ENCODE results near the gene RTN4. TPM values are rescaled to one million over a fixed set of nuclear protein-coding genes. Genes with fewer than 3 reads are reported as not detected.
"Not testable (repeated sequence)": the region's sequence is repeated elsewhere in the genome, so short reads cannot be mapped to it uniquely, and the experiment has no call there.

Gene RTN4
- total and polyA plus RNA-seq, 5 donors from 2014 or later, result 84.2 to 151 (median 102) TPM

- H3K4me3 ChIP-seq (ENCODE audit: low read depth, low read length); ATAC-seq (ENCODE audit: low read depth in 2 of 2); DNase-seq; H3K27me3 ChIP-seq (ENCODE audit: control insufficient read depth, insufficient read depth, low read length); H3K36me3 Mint-ChIP-seq; H3K9me3 ChIP-seq (ENCODE audit: control insufficient read depth in 2 of 2, low read length in 2 of 2); H3K9me3 Mint-ChIP-seq; H3K36me3 ChIP-seq (ENCODE audit: control insufficient read depth, insufficient read depth, low read length); H3K27me3 Mint-ChIP-seq: not testable (repeated sequence)
- Histone ChIP-seq H3K4me1 (ENCODE audit: control insufficient read depth, insufficient read depth, low read length, poor library complexity, severe bottlenecking) (peaks cover 47% of the 10 kb centered on the region), H3K27ac (ENCODE audit: insufficient read depth, low read length, poor library complexity, severe bottlenecking) (peak overlapping the region; percentile 92)
- Mint-ChIP-seq H3K4me3 (peak overlapping the region in 2 of 4 donors; percentile 39 to 98), H3K4me1 (peaks cover 25 to 44% (median 26%) of the 10 kb centered on the region in 4 donors), H3K27ac (peak overlapping the region in 2 of 3 donors; percentile 71 to 97)
These were observed 3.0 kb upstream of the RTN4 start for GRCh38 chr2:55053225-55053624.

GRCh38 chr2:55052129-55053061 is 2.1 kb upstream of the RTN4 start:
- Histone ChIP-seq H3K4me3 (ENCODE audit: low read depth, low read length) (peak overlapping the region; percentile 79), H3K36me3 (ENCODE audit: control insufficient read depth, insufficient read depth, low read length) (no peaks in the 10 kb centered on the region), H3K9me3 (ENCODE audit: control insufficient read depth in 2 of 2, low read length in 2 of 2) (no peaks in the 10 kb centered on the region), H3K27me3 (ENCODE audit: control insufficient read depth, insufficient read depth, low read length) (no peaks in the 10 kb centered on the region), H3K27ac (ENCODE audit: insufficient read depth, low read length, poor library complexity, severe bottlenecking) (peak overlapping the region; percentile 92), H3K4me1 (ENCODE audit: control insufficient read depth, insufficient read depth, low read length, poor library complexity, severe bottlenecking) (peaks cover 54% of the 10 kb centered on the region)
- no peaks in the 10 kb centered on the region for H3K9me3 Mint-ChIP-seq
- no peaks in the 10 kb centered on the region for H3K27me3 Mint-ChIP-seq
- H3K27ac Mint-ChIP-seq, result peak overlapping the region; percentile 57 to 99 (median 97)
- DNase-seq, result peak in 1 of 3 donors; percentile 18
- peaks cover 25 to 51% (median 32%) of the 10 kb centered on the region in 4 donors for H3K4me1 Mint-ChIP-seq
- peak overlapping the region; percentile 11 to 100 (median 88) for H3K4me3 Mint-ChIP-seq
- no peak for ATAC-seq (ENCODE audit: low read depth in 2 of 2)
- no peaks in the 10 kb centered on the region for H3K36me3 Mint-ChIP-seq

- Histone ChIP-seq H3K4me1 (ENCODE audit: control insufficient read depth, insufficient read depth, low read length, poor library complexity, severe bottlenecking) (peaks cover 64% of the 10 kb centered on the region), H3K27me3 (ENCODE audit: control insufficient read depth, insufficient read depth, low read length) (no peaks in the 10 kb centered on the region), H3K36me3 (ENCODE audit: control insufficient read depth, insufficient read depth, low read length) (no peaks in the 10 kb centered on the region), H3K9me3 (ENCODE audit: control insufficient read depth in 2 of 2, low read length in 2 of 2) (no peaks in the 10 kb centered on the region), H3K4me3 (ENCODE audit: low read depth, low read length) (peak overlapping the region; percentile 79), H3K27ac (ENCODE audit: insufficient read depth, low read length, poor library complexity, severe bottlenecking) (peak overlapping the region; percentile 92)
- no peak for ATAC-seq (ENCODE audit: low read depth in 2 of 2)
- DNase-seq, result peak in 2 of 3 donors; percentile 28 to 32
- Mint-ChIP-seq H3K27me3 (no peaks in the 10 kb centered on the region), H3K4me1 (peaks cover 32 to 62% (median 40%) of the 10 kb centered on the region in 4 donors), H3K9me3 (no peaks in the 10 kb centered on the region), H3K4me3 (peak overlapping the region; percentile 97 to 100 (median 99)), H3K36me3 (no peaks in the 10 kb centered on the region), H3K27ac (peak overlapping the region; percentile 99 to 100 (median 99))
These were observed 995 bp upstream of the RTN4 start for GRCh38 chr2:55051026-55051866.

GRCh38 chr2:55049821-55050099 is 491 bp downstream of the RTN4 start:
- Mint-ChIP-seq H3K4me3 (peak overlapping the region; percentile 97 to 100 (median 99)), H3K36me3 (peaks cover 3% of the 10 kb centered on the region), H3K4me1 (peaks cover 46 to 73% (median 47%) of the 10 kb centered on the region in 4 donors), H3K9me3 (no peaks in the 10 kb centered on the region), H3K27ac (peak overlapping the region in 1 of 3 donors; percentile 99), H3K27me3 (no peaks in the 10 kb centered on the region)
- H3K27ac ChIP-seq (ENCODE audit: insufficient read depth, low read length, poor library complexity, severe bottlenecking), result peak overlapping the region; percentile 92
- DNase-seq (no peak), ATAC-seq (ENCODE audit: low read depth in 2 of 2) (no peak)
- H3K36me3 ChIP-seq (ENCODE audit: control insufficient read depth, insufficient read depth, low read length), result no peaks in the 10 kb centered on the region
- peaks cover 65% of the 10 kb centered on the region for H3K4me1 ChIP-seq (ENCODE audit: control insufficient read depth, insufficient read depth, low read length, poor library complexity, severe bottlenecking)
- H3K9me3 ChIP-seq (ENCODE audit: control insufficient read depth in 2 of 2, low read length in 2 of 2), result no peaks in the 10 kb centered on the region
- H3K27me3 ChIP-seq (ENCODE audit: control insufficient read depth, insufficient read depth, low read length), result no peaks in the 10 kb centered on the region
- peak overlapping the region; percentile 45 for H3K4me3 ChIP-seq (ENCODE audit: low read depth, low read length)

GRCh38 chr2:55049043-55049820 is 1.0 kb downstream of the RTN4 start:
- H3K27me3 Mint-ChIP-seq, result no peaks in the 10 kb centered on the region
- H3K36me3 Mint-ChIP-seq, result peaks cover 3% of the 10 kb centered on the region
- H3K9me3 Mint-ChIP-seq, result no peaks in the 10 kb centered on the region
- peak overlapping the region; percentile 92 to 96 (median 96) for H3K4me3 Mint-ChIP-seq
- peak overlapping the region; percentile 86 to 93 (median 93) for H3K27ac Mint-ChIP-seq
- Histone ChIP-seq H3K4me3 (ENCODE audit: low read depth, low read length) (peak overlapping the region; percentile 95), H3K9me3 (ENCODE audit: control insufficient read depth in 2 of 2, low read length in 2 of 2) (no peaks in the 10 kb centered on the region), H3K27ac (ENCODE audit: insufficient read depth, low read length, poor library complexity, severe bottlenecking) (peak overlapping the region; percentile 92), H3K36me3 (ENCODE audit: control insufficient read depth, insufficient read depth, low read length) (no peaks in the 10 kb centered on the region), H3K4me1 (ENCODE audit: control insufficient read depth, insufficient read depth, low read length, poor library complexity, severe bottlenecking) (peaks cover 61% of the 10 kb centered on the region), H3K27me3 (ENCODE audit: control insufficient read depth, insufficient read depth, low read length) (no peaks in the 10 kb centered on the region)
- ATAC-seq (ENCODE audit: low read depth in 2 of 2) (no peak), DNase-seq (peak; percentile 45 to 64 (median 60))
- peaks cover 42 to 70% (median 44%) of the 10 kb centered on the region in 4 donors for H3K4me1 Mint-ChIP-seq

- Histone ChIP-seq H3K27me3 (ENCODE audit: control insufficient read depth, insufficient read depth, low read length) (no peaks in the 10 kb centered on the region), H3K9me3 (ENCODE audit: control insufficient read depth in 2 of 2, low read length in 2 of 2) (no peaks in the 10 kb centered on the region), H3K36me3 (ENCODE audit: control insufficient read depth, insufficient read depth, low read length) (no peaks in the 10 kb centered on the region), H3K4me1 (ENCODE audit: control insufficient read depth, insufficient read depth, low read length, poor library complexity, severe bottlenecking) (peaks cover 59% of the 10 kb centered on the region), H3K4me3 (ENCODE audit: low read depth, low read length) (peak overlapping the region; percentile 95), H3K27ac (ENCODE audit: insufficient read depth, low read length, poor library complexity, severe bottlenecking) (peak overlapping the region; percentile 92)
- H3K27me3 Mint-ChIP-seq, result no peaks in the 10 kb centered on the region
- no peaks in the 10 kb centered on the region for H3K9me3 Mint-ChIP-seq
- DNase-seq (peak in 1 of 3 donors; percentile 29), ATAC-seq (ENCODE audit: low read depth in 2 of 2) (no peak)
- peaks cover 38 to 68% (median 40%) of the 10 kb centered on the region in 4 donors for H3K4me1 Mint-ChIP-seq
- H3K36me3 Mint-ChIP-seq, result peaks cover 3% of the 10 kb centered on the region
- peak overlapping the region; percentile 92 to 96 (median 96) for H3K4me3 Mint-ChIP-seq
- H3K27ac Mint-ChIP-seq, result peak overlapping the region; percentile 86 to 93 (median 93)
These were observed 1.7 kb downstream of the RTN4 start for GRCh38 chr2:55048508-55049042.

Data from CD4-positive, CD25-positive, alpha-beta regulatory T cell (primary cell).